Endodermal cell (in vitro differentiated cells): ENCODE data around the gene MTMR12. TPM values are rescaled to one million over a fixed set of nuclear protein-coding genes. Genes with fewer than 3 reads are reported as not detected.

Experiments
- DNase-seq: peaks from one replicate; pipeline ENCODE4 v3.0.0-alpha.2; 2017
- H3K27ac ChIP-seq: 2 replicates; pipeline ENCODE4 v1.5.1; 2013; ENCODE audit warnings: mild to moderate bottlenecking, low read depth, low read length, moderate library complexity
- H3K27me3 ChIP-seq: 2 replicates; pipeline ENCODE4 v1.6.1; 2013; ENCODE audit warnings: mild to moderate bottlenecking, low read length, moderate library complexity; ENCODE audit not compliant: insufficient read depth, control insufficient read depth, poor library complexity, severe bottlenecking
- H3K36me3 ChIP-seq: 2 replicates; pipeline ENCODE4 v1.7.0; 2013; ENCODE audit warnings: mild to moderate bottlenecking, low read length, moderate library complexity; ENCODE audit not compliant: control insufficient read depth, insufficient read depth
- H3K4me1 ChIP-seq: one replicate; pipeline ENCODE4 v1.7.0; 2013; ENCODE audit warnings: low read length; ENCODE audit not compliant: control insufficient read depth, insufficient read depth
- H3K4me3 ChIP-seq: 2 replicates; pipeline ENCODE4 v1.5.1; 2013; ENCODE audit warnings: mild to moderate bottlenecking, low read length, moderate library complexity
- H3K9ac ChIP-seq: 2 replicates; pipeline ENCODE4 v1.6.1; 2013; ENCODE audit warnings: mild to moderate bottlenecking, low read length, moderate library complexity; ENCODE audit not compliant: poor library complexity, severe bottlenecking; ENCODE audit errors: extremely low read depth
- H3K9me3 ChIP-seq: 2 replicates; pipeline ENCODE4 v1.6.1; 2013; ENCODE audit warnings: mild to moderate bottlenecking, low read length, moderate library complexity; ENCODE audit not compliant: control insufficient read depth
- H3K27ac Mint-ChIP-seq: 2 replicates; pipeline ENCODE4 v1.8.0; 2020; ENCODE audit warnings: mixed read lengths
- H3K27me3 Mint-ChIP-seq: 2 replicates; pipeline ENCODE4 v1.8.0; 2021; ENCODE audit warnings: mild to moderate bottlenecking, mixed read lengths; ENCODE audit not compliant: insufficient read depth
- H3K36me3 Mint-ChIP-seq: 2 replicates; pipeline ENCODE4 v1.8.0; 2020; ENCODE audit warnings: low read depth, mixed read lengths
- H3K4me1 Mint-ChIP-seq: 2 replicates; pipeline ENCODE4 v1.8.0; 2020; ENCODE audit warnings: mixed read lengths
- H3K4me3 Mint-ChIP-seq: 2 replicates; pipeline ENCODE4 v1.8.0; 2020; ENCODE audit warnings: mild to moderate bottlenecking, moderate library complexity, mixed read lengths
- H3K9me3 Mint-ChIP-seq: 2 replicates; pipeline ENCODE4 v1.8.0; 2020; ENCODE audit warnings: mild to moderate bottlenecking, mixed read lengths
- CTCF ChIP-seq: fragments of 200-600 bp; sonication (generic); conservative IDR thresholded peaks from 2 replicates; pipeline ENCODE4 v1.5.0; 2021; ENCODE audit warnings: antibody characterized with exemption, mild to moderate bottlenecking
- WGBS, 2 experiments: methylation state at CpG; one replicate each; pipeline versions ENCODE4 v1.1.5 to v1.1.7; 2013; ENCODE audit warnings: missing lambda C conversion rate in 2 of 2, mixed read lengths in 1 of 2; ENCODE audit not compliant: insufficient coverage in 1 of 2, insufficient read length in 1 of 2; 5-methylcytosine and 5-hydroxymethylcytosine counted together
- total RNA-seq, 2 donors: library from RNA; stranded (reverse); fragmentation: NEBNext Ultra II Directional in 1 of 2; extraction: Animal tissue kit (Norgen Biotek cat#: 25700) in 1 of 2; gene quantifications; 2 replicates in 1 of 2; 3 replicates in 1 of 2; pipeline ENCODE4 v1.2.1, GENCODE V29; 2021

The MTMR12 gene
- total RNA-seq, 2 donors from 2014 or later, result 32.7 to 33.3 TPM

- Histone ChIP-seq H3K4me1 (peaks cover 23% of the 10 kb centered on the region), H3K9ac (no peak overlapping the region), H3K36me3 (peaks cover 48% of the 10 kb centered on the region), H3K4me3 (no peak overlapping the region), H3K27me3 (no peaks in the 10 kb centered on the region), H3K9me3 (peaks cover 11% of the 10 kb centered on the region), H3K27ac (peak overlapping the region; percentile 9)
- Mint-ChIP-seq H3K36me3 (peaks cover 55% of the 10 kb centered on the region), H3K4me1 (peaks cover 50% of the 10 kb centered on the region), H3K27ac (no peak overlapping the region), H3K4me3 (no peak overlapping the region), H3K9me3 (peaks cover 5% of the 10 kb centered on the region), H3K27me3 (no peaks in the 10 kb centered on the region)
- TF ChIP-seq CTCF, result no peak
- DNase-seq, result no peak
Measured at GRCh38 chr5:32277798-32278197, 34.9 kb downstream of the MTMR12 start.

DNA sequence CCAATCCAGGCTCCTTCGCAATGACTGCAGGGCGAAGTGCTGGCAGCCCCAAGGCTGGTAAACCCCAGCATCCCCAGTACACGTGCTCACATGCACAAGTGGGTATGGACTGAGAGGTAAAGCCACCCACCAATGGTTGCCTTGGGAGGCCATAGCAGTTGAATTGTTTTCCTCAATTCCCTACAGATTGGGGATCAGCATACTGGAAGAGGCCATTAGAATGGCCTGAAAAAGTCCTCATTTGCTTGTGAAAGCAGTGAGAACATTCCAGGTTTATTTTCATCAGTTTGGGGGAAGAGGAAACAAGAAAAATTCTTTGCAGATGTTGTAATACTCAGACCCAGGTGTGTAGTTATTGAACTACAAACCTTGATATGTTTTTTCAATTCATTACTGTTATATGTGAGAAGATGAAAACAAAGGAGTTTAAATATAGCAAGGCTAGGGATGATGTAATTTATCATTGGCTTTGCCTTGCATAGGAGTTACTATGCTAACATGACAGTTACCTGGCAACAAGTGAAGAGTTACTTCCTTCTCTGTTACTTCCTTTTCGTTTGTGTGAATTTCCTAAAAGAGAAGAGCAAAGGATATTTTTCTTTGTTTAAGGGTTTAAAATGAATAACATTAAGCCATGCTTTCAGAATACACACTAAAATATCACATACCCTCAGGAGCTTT lies 36.4 kb downstream of the MTMR12 start:
- H3K4me1 Mint-ChIP-seq, result peaks cover 48% of the 10 kb centered on the region
- peak overlapping the region; percentile 83 for H3K27ac Mint-ChIP-seq
- peaks cover 5% of the 10 kb centered on the region for H3K9me3 Mint-ChIP-seq
- no peak overlapping the region for H3K4me3 ChIP-seq
- peaks cover 55% of the 10 kb centered on the region for H3K36me3 Mint-ChIP-seq
- H3K27ac ChIP-seq, result peak overlapping the region; percentile 4
- peaks cover 50% of the 10 kb centered on the region for H3K36me3 ChIP-seq
- H3K4me1 ChIP-seq, result peaks cover 23% of the 10 kb centered on the region
- no peak overlapping the region for H3K4me3 Mint-ChIP-seq
- DNase-seq, result peak; percentile 66
- WGBS, 2 experiments, result 56% methylated on average over 4 of the region's 4 CpGs; no CpG with 5 or more reads in 1 of the 2 experiments
- no peaks in the 10 kb centered on the region for H3K27me3 Mint-ChIP-seq
- H3K27me3 ChIP-seq, result no peaks in the 10 kb centered on the region
- TF ChIP-seq CTCF, result no peak
- H3K9me3 ChIP-seq, result peaks cover 11% of the 10 kb centered on the region
- no peak overlapping the region for H3K9ac ChIP-seq

DNA sequence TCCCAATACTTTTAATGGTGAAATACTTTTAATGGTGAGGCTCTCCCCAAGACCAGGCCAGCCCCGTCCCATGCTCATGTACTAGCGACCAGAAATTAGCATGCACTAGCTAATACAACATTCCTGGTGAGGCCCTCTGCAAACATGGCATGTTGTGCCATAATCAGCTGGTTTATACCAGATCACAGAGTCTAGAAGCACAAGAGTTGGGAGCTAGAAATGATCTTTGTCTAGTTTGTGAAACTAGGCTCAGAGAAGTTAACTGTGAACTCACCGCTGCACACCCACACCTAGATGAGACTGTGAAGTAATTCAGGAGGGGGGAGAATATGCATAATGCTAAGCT lies 37.4 kb downstream of the MTMR12 start:
- 92 to 100% methylated on average over 1 to 3 of the region's 3 CpGs for WGBS, 2 experiments
- H3K36me3 Mint-ChIP-seq, result peaks cover 56% of the 10 kb centered on the region
- H3K4me3 Mint-ChIP-seq, result no peak overlapping the region
- Histone ChIP-seq H3K27ac (no peak overlapping the region), H3K27me3 (no peaks in the 10 kb centered on the region), H3K36me3 (peaks cover 56% of the 10 kb centered on the region), H3K4me3 (no peak overlapping the region), H3K4me1 (peaks cover 23% of the 10 kb centered on the region), H3K9me3 (peaks cover 11% of the 10 kb centered on the region), H3K9ac (no peak overlapping the region)
- TF ChIP-seq CTCF, result no peak
- peak overlapping the region; percentile 78 for H3K27ac Mint-ChIP-seq
- no peak for DNase-seq
- H3K9me3 Mint-ChIP-seq, result peaks cover 5% of the 10 kb centered on the region
- H3K4me1 Mint-ChIP-seq, result peaks cover 55% of the 10 kb centered on the region
- no peaks in the 10 kb centered on the region for H3K27me3 Mint-ChIP-seq
